Activated naive CD4-positive, alpha-beta T cell treated with anti-CD3 and anti-CD28 coated beads, Interleukin-2, amount 50 U/mL, for 16 hours (primary cell): ENCODE measurements around the gene RTEL1.

Source experiments
- DNase-seq: peaks from one replicate; pipeline ENCODE4 v3.0.0-alpha.2; 2020

RTEL1 gene

DNA sequence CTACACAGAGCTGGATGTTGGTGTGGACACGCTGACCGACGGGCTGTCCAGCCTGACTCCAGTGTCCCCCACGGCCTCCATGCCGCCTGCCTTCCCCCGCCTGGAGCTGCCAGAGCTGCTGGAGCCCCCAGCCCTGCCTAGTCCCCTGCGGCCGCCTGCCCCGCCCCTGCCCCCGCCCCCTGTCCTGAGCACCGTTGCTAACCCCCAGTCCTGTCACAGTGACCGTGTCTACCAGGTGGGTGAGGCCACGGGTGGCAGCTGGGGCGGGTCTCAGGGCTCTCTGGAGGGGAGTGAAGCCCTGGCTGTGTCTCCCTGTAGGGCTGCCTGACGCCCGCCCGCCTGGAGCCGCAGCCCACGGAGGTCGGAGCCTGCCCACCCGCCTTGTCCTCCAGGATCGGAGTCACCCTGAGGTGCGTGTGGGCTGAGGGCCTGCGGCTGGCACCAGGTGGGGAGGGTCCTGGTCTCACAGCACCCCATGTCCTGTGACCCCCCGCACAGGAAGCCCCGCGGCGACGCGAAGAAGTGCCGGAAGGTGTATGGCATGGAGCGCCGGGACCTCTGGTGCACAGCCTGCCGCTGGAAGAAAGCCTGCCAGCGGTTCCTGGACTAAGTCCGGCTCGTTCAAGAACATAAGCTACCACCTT lies 84.4 kb downstream of the RTEL1 start:
- no peak for DNase-seq

DNA sequence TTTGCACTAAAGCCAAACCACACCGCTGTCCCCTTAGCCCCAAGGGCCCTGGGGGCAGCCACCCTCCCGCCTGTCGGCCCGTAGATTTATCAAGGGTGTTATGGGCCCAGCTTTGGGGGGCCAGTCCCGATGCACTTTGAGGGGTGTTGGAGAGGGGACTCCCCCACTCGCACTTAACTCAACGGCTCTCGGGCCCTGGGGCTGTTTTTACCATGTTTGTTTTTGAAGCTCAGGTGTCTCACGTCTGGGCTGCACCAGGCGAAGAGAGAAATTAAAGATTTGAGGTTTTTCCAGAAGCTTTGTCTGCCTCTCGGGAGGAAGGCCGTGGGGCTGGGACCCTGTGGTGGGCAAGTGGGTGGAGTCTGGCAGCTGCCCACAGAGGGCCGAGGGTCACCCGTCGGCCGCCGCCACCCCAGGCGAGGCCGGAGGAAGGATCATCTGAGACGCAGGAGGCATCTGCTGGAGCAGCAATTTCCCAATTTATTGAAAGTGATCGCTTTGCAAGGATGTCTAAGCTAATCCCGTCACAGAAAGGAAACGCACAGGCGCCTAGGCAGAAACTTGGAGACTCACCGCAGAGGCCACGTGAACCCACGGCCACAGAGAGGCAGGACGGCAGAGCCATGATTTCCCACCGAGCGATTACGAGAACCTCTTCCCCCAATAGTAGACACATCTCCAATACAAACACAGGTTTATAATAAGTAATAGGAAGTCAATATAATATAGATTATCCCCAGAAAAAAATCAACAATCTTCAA lies 85.3 kb downstream of the RTEL1 start:
- no peak for DNase-seq

DNA sequence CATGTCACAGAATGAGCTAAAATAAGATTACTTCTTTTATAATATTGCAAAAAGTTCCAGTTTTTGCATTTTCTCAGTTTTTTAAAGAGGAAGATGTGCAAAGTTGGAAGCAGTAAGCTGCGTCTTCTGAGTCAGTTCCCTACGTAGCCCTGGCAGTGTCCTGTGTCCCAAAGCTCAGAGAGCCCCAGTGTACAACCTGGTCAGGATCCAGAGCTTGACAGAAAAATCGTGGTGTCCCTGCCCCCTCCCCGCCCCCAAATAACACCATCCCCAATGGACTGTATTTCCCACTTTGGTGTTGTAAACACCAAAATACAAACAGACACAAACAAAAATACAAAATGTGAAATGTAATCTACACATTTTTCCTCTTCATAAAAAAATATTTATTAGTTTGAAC lies 86.0 kb downstream of the RTEL1 start:
- no peak for DNase-seq

DNA sequence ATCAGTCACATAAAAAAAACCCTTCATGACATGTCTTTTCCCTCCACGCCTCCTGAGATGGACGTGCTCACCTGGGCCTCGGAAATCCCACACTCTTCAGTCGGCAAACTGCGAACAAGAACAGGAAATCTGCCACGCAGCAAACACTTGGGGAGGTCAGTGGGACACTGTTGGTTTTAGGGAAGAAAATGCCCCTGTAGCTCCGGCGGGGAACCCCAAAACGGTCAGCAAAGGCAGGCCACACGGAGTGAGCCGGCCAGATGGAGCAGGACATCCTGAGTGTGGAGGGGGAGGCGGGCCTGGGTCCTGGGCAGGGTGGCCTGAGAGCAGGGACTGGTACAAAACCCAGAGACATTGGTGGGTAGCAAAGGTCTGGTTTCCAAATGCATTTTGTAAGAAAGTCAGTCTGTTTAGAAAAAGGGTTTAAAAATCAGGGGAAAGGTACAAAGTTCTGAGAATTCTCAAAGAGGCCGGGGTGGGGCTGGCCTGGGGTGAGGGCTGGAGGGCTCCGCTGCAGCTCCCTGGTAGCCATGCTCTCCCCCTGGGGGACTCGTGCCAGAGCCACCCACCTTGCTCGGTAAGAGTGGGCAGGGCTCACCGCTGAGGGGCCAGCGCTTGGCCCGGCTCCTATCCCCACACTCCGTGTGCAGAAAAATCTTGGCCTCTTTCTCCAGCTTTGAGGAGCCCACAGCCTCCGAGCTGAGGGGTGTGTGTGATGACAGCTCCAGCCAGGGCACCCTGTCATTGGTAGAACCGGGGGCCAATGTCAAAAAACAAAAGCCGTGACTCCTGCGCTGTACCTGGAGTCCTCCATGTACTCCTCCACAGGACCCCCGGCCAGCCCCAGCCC lies 86.7 kb downstream of the RTEL1 start:
- no peak for DNase-seq

DNA sequence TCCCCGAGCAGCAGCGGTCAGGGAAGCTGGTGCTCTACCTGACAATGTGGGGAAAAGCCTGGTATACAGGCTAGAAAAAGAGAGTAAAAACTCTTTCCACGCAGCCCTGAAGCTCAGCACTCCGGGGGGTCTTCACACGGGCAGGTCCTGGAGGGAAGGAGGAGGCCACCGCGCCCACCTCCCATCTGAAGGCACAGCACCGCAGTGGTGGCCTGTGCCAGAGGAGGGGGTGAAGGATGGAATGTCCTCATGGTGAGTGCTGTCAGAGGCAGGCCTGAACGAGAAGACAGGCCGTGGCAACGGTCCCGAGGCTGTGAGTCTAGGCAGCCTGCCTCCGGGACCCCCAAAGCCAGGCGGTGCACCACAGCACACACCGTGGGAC lies 87.3 kb downstream of the RTEL1 start:
- no peak for DNase-seq
